Epithelial cell of prostate (primary cell): ENCODE results near the gene SLC35A2.

Source experiments
- DNase-seq: peaks from one replicate; pipeline ENCODE4 v3.0.0-alpha.2; 2011; ENCODE audit warnings: low read depth, low spot score
- H3K27ac ChIP-seq: fragments of 450-650 bp; 2 replicates; pipeline ENCODE4 v1.5.1; 2017; ENCODE audit warnings: mild to moderate bottlenecking

Gene SLC35A2

DNA sequence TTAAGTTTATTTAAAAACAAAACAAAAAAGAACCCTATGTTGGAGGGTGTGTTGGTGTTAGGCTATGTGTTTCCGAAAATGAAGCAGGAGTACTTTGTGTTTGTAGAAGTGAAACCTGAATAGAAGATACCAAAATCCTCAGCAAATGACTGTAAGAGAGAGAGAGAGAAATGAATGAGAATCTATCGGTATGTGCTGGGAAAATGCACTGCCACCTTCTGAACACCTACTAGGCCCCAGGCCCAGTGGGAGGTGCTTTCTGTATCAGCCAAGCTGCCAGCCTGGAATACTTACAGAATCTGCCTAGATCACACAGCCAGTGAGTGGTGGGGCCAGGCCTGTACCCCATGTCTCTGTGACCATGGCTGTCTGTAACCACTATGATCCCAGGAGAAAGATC is 22.3 kb upstream of the SLC35A2 start:
- H3K27ac ChIP-seq = no peak overlapping the region
- DNase-seq = no peak

DNA sequence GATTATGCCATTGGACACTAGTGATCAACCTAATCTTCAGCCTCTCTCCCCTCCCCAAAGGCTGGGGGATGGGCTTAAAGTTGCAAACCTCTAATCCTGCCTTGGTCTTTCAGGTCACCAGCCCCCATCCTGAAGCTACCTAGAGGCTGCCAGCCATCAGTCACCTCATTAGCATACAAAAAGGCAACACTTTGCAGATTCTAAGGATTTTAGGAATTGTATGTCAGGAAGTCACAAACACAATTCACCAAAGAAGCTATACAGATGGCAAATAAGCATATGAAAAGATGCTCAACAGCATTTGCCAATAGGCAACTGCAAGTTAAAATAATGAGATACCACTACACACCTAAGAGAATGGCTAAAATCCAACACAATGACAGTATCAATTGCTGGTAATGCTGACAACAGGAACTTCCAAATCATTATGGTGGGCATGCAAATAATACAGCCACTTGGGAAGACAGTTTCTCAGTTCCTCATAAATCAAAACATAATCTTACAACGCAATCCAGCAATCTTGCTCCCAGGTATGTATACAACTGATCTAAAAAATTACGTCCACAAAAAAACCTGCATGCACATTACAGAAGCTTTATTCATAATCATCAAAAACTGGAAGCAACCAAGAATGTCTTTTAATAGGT is 16.4 kb upstream of the SLC35A2 start:
- no peak for DNase-seq
- no peak overlapping the region for H3K27ac ChIP-seq

DNA sequence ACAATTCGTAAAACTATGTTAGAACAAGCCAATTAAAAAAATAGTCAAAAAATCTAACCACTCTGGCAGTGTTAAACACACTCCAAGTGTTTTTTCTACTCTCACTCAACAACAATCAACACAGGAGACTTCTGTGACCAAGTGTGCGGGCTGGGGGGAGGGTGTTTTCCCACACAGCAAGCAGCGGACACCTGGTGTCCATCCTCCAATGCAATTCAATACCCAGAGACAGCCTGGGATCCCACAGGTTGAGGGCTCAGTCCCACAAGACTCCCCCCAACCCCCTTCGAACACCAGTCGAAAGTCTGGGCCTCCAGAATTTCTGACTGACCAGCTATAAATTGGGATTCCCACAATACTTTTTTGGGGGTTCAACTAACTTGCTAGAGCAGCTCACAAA is 15.7 kb upstream of the SLC35A2 start:
- no peak for DNase-seq
- H3K27ac ChIP-seq = no peak overlapping the region

DNA sequence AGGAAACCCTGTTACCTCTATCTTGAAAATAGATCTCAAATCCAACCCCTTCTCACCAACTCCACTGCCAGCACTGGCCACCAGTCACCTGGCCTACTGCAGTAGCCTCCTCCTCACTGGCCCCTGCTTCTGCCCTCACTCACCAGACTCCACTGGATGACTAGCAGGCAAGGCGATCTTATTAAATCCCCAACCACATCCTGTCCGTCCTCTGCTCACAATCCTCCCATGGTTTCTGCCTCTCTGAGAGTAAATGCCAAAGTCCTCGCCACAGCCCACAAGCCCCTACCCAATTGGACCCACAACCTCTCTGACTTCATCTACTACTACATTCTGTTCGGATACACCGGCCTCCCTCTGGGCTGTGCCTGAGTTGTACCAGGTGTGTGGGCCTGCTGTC is 12.8 kb upstream of the SLC35A2 start:
- no peak overlapping the region for H3K27ac ChIP-seq
- DNase-seq = no peak

DNA sequence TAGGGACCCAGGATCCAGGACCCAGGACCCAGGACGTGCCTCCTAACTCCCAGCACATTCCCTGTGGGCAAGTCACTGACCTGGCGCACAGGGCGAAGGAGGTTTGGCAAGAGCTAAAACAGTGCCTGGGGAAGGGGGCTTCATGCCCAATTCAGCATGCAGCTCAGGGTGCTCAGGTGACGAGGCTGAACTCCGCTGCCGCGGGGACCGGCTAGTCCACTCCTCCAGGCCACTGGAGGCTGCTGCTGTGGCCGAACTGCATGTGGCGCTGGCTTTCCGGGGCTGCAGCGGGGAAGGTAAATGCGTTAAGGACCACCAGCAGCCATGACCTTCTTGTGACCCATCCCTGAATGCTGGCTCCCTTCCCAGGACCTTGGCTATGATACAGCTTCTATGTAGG is 12.3 kb upstream of the SLC35A2 start:
- H3K27ac ChIP-seq = no peak overlapping the region
- no peak for DNase-seq

- no peak for DNase-seq
- no peak overlapping the region for H3K27ac ChIP-seq
These were observed 9.3 kb upstream of the SLC35A2 start for GRCh38 chrX:48920718-48921104.

GRCh38 chrX:48919947-48920717 is 8.7 kb upstream of the SLC35A2 start:
- no peak overlapping the region for H3K27ac ChIP-seq
- no peak for DNase-seq

GRCh38 chrX:48919360-48919841 is 8.0 kb upstream of the SLC35A2 start:
- H3K27ac ChIP-seq = peak overlapping the region; percentile 10
- no peak for DNase-seq

DNA sequence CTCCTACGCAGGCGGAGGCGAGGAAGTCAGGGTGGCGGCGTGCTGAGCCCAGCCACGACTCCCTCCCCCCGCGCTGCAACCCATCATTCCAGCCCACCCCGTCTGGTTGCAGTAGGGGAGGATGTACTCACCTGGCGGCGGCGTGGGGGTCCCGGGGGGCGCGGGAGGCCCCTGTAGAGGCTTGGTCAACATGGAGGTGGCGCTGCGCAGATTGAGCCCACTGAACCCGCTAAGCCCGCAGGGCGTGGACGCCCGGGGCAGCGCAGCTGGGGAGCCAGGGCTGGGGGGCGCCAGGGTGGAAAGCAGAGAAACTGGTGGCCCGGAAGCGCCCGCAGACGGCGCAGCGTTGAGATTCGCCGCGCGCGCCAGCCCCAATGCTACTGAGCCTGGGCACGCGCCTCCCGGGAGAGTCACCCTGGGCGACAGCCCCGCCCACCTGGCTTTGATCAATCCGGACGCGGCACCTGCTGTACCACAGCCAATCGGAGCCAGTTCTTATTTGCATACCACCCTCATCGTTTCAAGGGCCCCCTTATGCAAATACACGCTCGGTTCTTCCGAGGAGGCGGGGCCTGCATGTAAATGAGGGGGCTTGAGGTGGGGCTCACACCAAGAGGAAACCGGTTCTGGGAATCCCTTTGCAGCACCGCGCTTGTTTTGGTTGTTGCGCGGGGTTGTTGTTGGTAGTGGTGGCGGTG is 7.3 kb upstream of the SLC35A2 start, which contains the start of gene PIM2:
Gene PIM2, minus strand, starts transcription at position 382 of the 698 bp plus-strand sequence. Its CDS starts 190 bp downstream, at position 192.
- DNase-seq = peak; percentile 52

GRCh38 chrX:48918301-48918642 is 6.8 kb upstream of the SLC35A2 start:
- DNase-seq = no peak
- H3K27ac ChIP-seq = peak overlapping the region; percentile 20

More for the DNA sequence above, 7.3 kb upstream of the SLC35A2 start, which contains the start of gene PIM2:
- H3K27ac ChIP-seq = peak within 1 kb of the TSS; percentile 20

GRCh38 chrX:48917139-48918001 is 5.9 kb upstream of the SLC35A2 start:
- DNase-seq = peak; percentile 44
- no peak overlapping the region for H3K27ac ChIP-seq

DNA sequence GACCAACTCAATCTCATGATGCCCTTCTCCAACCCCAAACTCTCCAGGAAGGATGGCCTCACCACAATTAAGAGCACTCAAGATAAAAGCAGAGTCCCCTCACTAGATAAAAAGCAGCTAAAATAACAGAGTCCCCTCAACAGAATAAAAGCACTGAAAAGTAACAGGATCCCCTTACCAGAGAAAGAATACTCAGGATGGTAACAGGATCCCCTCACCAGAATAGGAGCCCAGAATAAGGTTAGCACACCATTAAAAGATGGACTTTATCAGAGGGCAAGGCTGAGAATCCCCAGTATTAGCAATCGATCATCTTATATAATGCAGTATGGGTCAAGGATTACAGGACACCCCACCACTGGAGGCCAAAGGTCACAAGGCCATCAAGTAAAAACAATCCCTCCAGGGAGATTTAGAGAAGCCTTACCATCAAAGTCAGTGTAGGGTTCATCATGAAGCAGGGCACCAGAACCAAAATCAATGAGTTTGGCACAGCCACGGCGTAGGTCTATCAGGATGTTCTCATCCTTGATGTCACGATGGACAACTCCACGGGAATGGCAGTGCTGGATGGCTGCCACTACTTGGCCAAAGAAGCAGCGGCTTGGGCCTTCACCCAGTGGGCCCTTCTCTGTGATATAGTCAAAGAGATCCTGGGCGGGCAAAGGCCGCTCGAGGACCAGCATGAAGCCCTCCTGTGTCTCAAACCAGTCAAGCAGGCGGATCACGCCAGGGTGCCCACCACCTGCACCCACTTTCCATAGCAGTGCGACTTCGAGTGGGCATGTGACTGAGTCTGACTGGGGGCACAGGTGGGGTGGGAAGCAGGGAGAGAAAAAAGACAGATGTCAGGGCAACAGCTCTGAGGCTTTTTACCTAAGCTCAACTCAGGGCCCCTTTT is 3.4 kb upstream of the SLC35A2 start:
- no peak for DNase-seq
- H3K27ac ChIP-seq = no peak overlapping the region

DNA sequence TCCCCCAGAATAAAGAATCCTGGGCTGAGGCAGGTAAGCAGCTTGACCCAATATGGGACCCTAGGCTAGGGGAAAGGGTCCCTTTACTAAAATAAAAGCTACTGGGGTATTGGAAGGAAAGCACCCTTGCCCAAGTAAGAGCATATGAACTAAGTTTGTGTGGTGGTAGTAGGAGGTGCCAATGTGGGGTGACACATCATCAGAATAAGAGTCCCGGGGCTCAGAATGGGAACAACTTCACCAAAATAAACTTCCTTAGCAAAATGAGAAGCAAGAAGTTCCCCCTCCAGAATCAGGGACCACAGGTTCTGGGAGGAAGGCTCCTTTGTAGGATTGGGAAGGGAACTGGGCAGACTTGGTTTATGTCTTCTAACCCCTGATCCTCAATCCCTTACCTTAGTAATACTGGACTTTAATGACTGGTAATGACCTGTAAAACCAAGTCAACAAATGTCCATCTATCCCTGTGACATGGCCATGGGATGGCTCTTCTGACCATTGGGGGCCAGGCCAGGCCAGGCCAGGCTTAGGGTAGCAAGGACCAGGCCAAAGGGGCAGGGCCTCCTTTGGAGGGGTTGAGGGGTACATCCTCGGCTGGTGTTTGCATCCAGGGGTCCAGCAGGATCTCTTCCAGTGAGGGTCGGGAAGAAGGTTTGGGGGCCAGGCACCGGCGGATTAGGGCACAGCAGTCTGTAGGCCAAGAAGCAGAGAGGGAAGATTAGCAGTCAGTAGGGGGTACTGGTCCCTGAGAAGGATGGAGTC is 2.3 kb upstream of the SLC35A2 start:
- no peak overlapping the region for H3K27ac ChIP-seq
- no peak for DNase-seq

GRCh38 chrX:48910926-48911411 is 477 bp downstream of the SLC35A2 start:
- no peak for DNase-seq
- H3K27ac ChIP-seq = peak overlapping the region; percentile 90

- no peak for DNase-seq
- peak overlapping the region; percentile 90 for H3K27ac ChIP-seq
These were observed 1.6 kb downstream of the SLC35A2 start for GRCh38 chrX:48909703-48910294.

DNA sequence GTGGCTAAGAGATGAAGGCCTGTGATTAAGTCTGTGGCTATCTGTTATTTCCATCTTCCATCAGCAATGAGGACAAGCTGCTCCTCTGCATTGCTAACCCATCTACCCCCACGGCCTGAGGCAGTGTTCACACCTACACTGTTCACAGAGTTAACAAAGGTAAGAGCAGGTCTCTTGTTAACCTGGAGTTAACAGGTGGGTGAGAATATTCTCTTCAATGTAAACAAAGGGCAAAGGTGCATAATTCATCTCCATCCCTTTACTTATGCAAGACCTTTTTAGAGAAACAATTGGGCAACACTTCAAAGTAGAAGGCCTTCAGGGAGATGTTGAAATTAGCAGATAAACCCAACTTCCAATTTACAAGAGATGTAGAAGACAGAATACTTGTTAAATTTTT is 2.8 kb downstream of the SLC35A2 start:
- H3K27ac ChIP-seq = no peak overlapping the region

GRCh38 chrX:48905090-48905790 is 6.2 kb downstream of the SLC35A2 start:
- no peak overlapping the region for H3K27ac ChIP-seq
- DNase-seq = no peak

More for the DNA sequence above, 2.8 kb downstream of the SLC35A2 start:
- no peak for DNase-seq
